K562 (cell line): Measurements from ENCODE around the gene LRGUK. TPM values are rescaled to one million over a fixed set of nuclear protein-coding genes. Genes with fewer than 3 reads are reported as not detected.
A peak's percentile ranks its signal among the peaks of the same experiment; 100 is the strongest.

ENCODE experiments used
- ATAC-seq: fragments of 200-7000 bp; cut with Tn5 transposase; 3 replicates; pipeline ENCODE4 v1.9.1; 2020; ENCODE audit warnings: moderate library complexity
- BruUV-seq: library from RNA; stranded (reverse); fragments of 400-500 nt; replicated peaks from 2 replicates; lab custom pipeline; 2021; lab: Mats Ljungman, UMichigan
- CTCF ChIA-PET: fragments of 300-600 bp; formaldehyde crosslinking; extraction: SDS; loops from one replicate; lab custom pipeline; 2021; ENCODE audit warnings: low intra/inter-chr PET ratio; lab: Yijun Ruan, JAX
- POLR2A ChIA-PET: fragments of 300-600, 350-650 bp; sonication (Branson Sonifier 250); formaldehyde crosslinking; extraction: SDS; loops from one replicate; lab custom pipeline; 2021; ENCODE audit warnings: antibody characterized with exemption, inconsistent platforms; lab: Yijun Ruan, JAX
- DNase-seq, 4 experiments: peaks; one replicate each; pipeline versions ENCODE4 v3.0.0 to v3.0.0-alpha.2; 2011 to 2018; ENCODE audit warnings: low spot score in 3 of 4, mixed read lengths in 3 of 4; ENCODE audit errors: extremely low read depth in 1 of 4
- FAIRE-seq: peaks from 2 replicates; lab custom pipeline; 2011; peaks lifted over from hg19 to GRCh38; lab: Jason Lieb, UNC
- H2AFZ ChIP-seq: 2 replicates; pipeline ENCODE4 v1.6.0; 2011; ENCODE audit warnings: low read depth, low read length, control low read depth, inconsistent platforms
- H3K27ac ChIP-seq: fragments of 200-600 bp; 3 replicates; pipeline ENCODE4 v1.8.0; 2011; ENCODE audit warnings: low read depth, mild to moderate bottlenecking, control low read depth, inconsistent platforms, low read length, moderate library complexity, mixed read lengths; ENCODE audit errors: extremely low read depth
- H3K27me3 ChIP-seq, 2 experiments: fragments of 300-600 bp in 1 of 2; 2 replicates in 1 of 2; 3 replicates in 1 of 2; pipeline versions ENCODE4 v1.6.0 to v1.8.0; 2011; ENCODE audit warnings: inconsistent platforms in 2 of 2, low read length in 2 of 2, mild to moderate bottlenecking in 1 of 2, mixed read lengths in 1 of 2, moderate library complexity in 1 of 2; ENCODE audit not compliant: control insufficient read depth in 2 of 2, insufficient read depth in 2 of 2
- H3K36me3 ChIP-seq: fragments of 300-600 bp; 3 replicates; pipeline ENCODE4 v1.8.0; 2011; ENCODE audit warnings: mild to moderate bottlenecking, low read length, inconsistent platforms; ENCODE audit not compliant: control insufficient read depth, insufficient read depth
- H3K4me1 ChIP-seq, 2 experiments: fragments of 200-600 bp in 1 of 2; replicated peaks in 1 of 2; 2 replicates in 1 of 2; 3 replicates in 1 of 2; pipeline versions ENCODE4 v1.5.1 to v1.8.0; 2011; ENCODE audit warnings: inconsistent platforms in 2 of 2, low read length in 2 of 2, mild to moderate bottlenecking in 1 of 2, mixed read lengths in 1 of 2, moderate library complexity in 1 of 2; ENCODE audit not compliant: control insufficient read depth in 2 of 2, insufficient read depth in 2 of 2
- H3K4me2 ChIP-seq: 2 replicates; pipeline ENCODE4 v1.6.1; 2011; ENCODE audit warnings: low read length, control low read depth, inconsistent platforms, mixed read lengths; ENCODE audit not compliant: insufficient read depth
- H3K4me3 ChIP-seq: fragments of 200-600 bp; sonication (generic), shearing (Covaris generic); 2 replicates; pipeline ENCODE4 v1.5.1; 2016; ENCODE audit warnings: control low read depth, inconsistent platforms
- H3K79me2 ChIP-seq: fragments of 200-600 bp; 3 replicates; pipeline ENCODE4 v1.8.0; 2011; ENCODE audit warnings: low read length, inconsistent platforms; ENCODE audit not compliant: control insufficient read depth, insufficient read depth
- H3K9ac ChIP-seq, 2 experiments: 2 replicates each; pipeline versions ENCODE4 v1.6.0 to v1.6.1; 2011; ENCODE audit warnings: low read depth in 2 of 2, low read length in 2 of 2, control low read depth in 1 of 2, inconsistent platforms in 1 of 2, mild to moderate bottlenecking in 1 of 2, mixed read lengths in 1 of 2; ENCODE audit not compliant: insufficient read depth in 1 of 2
- H3K9me1 ChIP-seq: one replicate; pipeline ENCODE4 v1.6.0; 2011; ENCODE audit warnings: inconsistent platforms, mild to moderate bottlenecking, low read length, moderate library complexity; ENCODE audit not compliant: control insufficient read depth, insufficient read depth
- H3K9me3 ChIP-seq: replicated peaks from 2 replicates; pipeline ENCODE4 v1.5.1; 2011; ENCODE audit warnings: low read depth, low read length, inconsistent platforms; ENCODE audit not compliant: control insufficient read depth, insufficient read depth
- H4K20me1 ChIP-seq: replicated peaks from 2 replicates; pipeline ENCODE4 v1.6.1; 2011; ENCODE audit warnings: low read length, inconsistent platforms, mixed read lengths; ENCODE audit not compliant: control insufficient read depth, insufficient read depth
- BRD9 ChIP-seq: fragments of 450-650 bp; IDR thresholded peaks from 2 replicates; pipeline ENCODE4 v1.6.1; 2018; ENCODE audit warnings: low read depth; ENCODE audit not compliant: partially characterized antibody
- CAMTA2 ChIP-seq: fragments of 250-450 bp; sonication (Bioruptor Pico); conservative IDR thresholded peaks from 2 replicates; pipeline ENCODE4 v1.5.1; 2022
- ETV1 ChIP-seq: fragments of 450-650 bp; conservative IDR thresholded peaks from 2 replicates; pipeline ENCODE4 v1.6.1; 2016; ENCODE audit warnings: missing genetic modification characterization, control low read depth, low read depth, missing compliant biosample characterization
- HIVEP1 ChIP-seq: fragments of 250-450 bp; sonication (Bioruptor Pico); IDR thresholded peaks from 2 replicates; pipeline ENCODE4 v1.4.0; 2020; ENCODE audit warnings: mild to moderate bottlenecking
- HOXB6 ChIP-seq: fragments of 250-450 bp; sonication (Bioruptor Pico); IDR thresholded peaks from 2 replicates; pipeline ENCODE4 v1.5.1; 2022; ENCODE audit warnings: mild to moderate bottlenecking, borderline replicate concordance
- POLR2AphosphoS2 ChIP-seq: IDR thresholded peaks from 2 replicates; pipeline ENCODE4 v1.6.1; 2012; ENCODE audit warnings: low read length, improper control_type of control experiment
- SIX5 ChIP-seq, 2 experiments: IDR thresholded peaks; 2 replicates each; pipeline ENCODE4 v1.6.1; 2011; ENCODE audit warnings: low read length in 2 of 2, borderline replicate concordance in 1 of 2, low read depth in 1 of 2, mild to moderate bottlenecking in 1 of 2, moderate library complexity in 1 of 2; ENCODE audit not compliant: insufficient read depth in 1 of 2
- SMAD1 ChIP-seq: fragments of 150-350 bp; IDR thresholded peaks from 2 replicates; pipeline ENCODE4 v1.6.1; 2014; ENCODE audit warnings: low read length, low read depth; ENCODE audit not compliant: partially characterized antibody
- STAT5A ChIP-seq: IDR thresholded peaks from 2 replicates; pipeline ENCODE4 v1.6.1; 2012; ENCODE audit warnings: low read length, inconsistent platforms, borderline replicate concordance
- STAT6 ChIP-seq: sonication (generic); formaldehyde crosslinking; IDR thresholded peaks from 2 replicates; pipeline ENCODE4 v1.8.1; 2023; ENCODE audit warnings: mild to moderate bottlenecking, missing genetic modification reagents
- THRAP3 ChIP-seq: fragments of 450-650 bp; IDR thresholded peaks from 2 replicates; pipeline ENCODE4 v1.6.1; 2016; ENCODE audit warnings: mild to moderate bottlenecking, inconsistent platforms, borderline replicate concordance
- YY1 ChIP-seq, 3 experiments: IDR thresholded peaks; 2 replicates each; pipeline ENCODE4 v1.6.1; 2011; ENCODE audit warnings: low read length in 2 of 3, mild to moderate bottlenecking in 2 of 3, moderate library complexity in 2 of 3, borderline replicate concordance in 1 of 3, control low read depth in 1 of 3, low read depth in 1 of 3; ENCODE audit not compliant: insufficient read depth in 3 of 3, insufficient replicate concordance in 2 of 3, control insufficient read depth in 1 of 3, insufficient read length in 1 of 3; ENCODE audit errors: extremely low read depth in 1 of 3
- ZNF277 ChIP-seq: fragments of 250-450 bp; sonication (Bioruptor Pico); IDR thresholded peaks from 2 replicates; pipeline ENCODE4 v1.8.0; 2022; ENCODE audit warnings: inconsistent platforms, mild to moderate bottlenecking, moderate library complexity, borderline replicate concordance
- ZNF644 ChIP-seq: fragments of 200-800 bp; sonication (Bioruptor generic); IDR thresholded peaks from 2 replicates; pipeline ENCODE4 v1.6.1; 2016; ENCODE audit warnings: low read depth, missing genetic modification characterization, missing compliant biosample characterization
- WGBS: fragments of 100-300 bp; shearing (Covaris generic); methylation state at CpG from one replicate; pipeline ENCODE4 v1.1.6; 2016; ENCODE audit warnings: low coverage, mixed read lengths; ENCODE audit not compliant: insufficient coverage; ENCODE audit errors: missing lambda C conversion rate; 5-methylcytosine and 5-hydroxymethylcytosine counted together
- in situ Hi-C: fragments of 300-500 bp; cut with MboI; formaldehyde crosslinking; loops from 4 replicates; pipeline ENCODE4 v1.15.0; 2018; ENCODE audit warnings: inconsistent platforms, mixed read lengths
- intact Hi-C: fragments of 100-400 bp; cut with micrococcal nuclease; formaldehyde crosslinking; loops from 2 replicates; pipeline ENCODE4 v1.14.2; 2022
- polyA plus RNA-seq, 8 experiments: library from polyadenylated mRNA; depleted of rRNA in 4 of 8; stranded (reverse) in 5 of 8; unstranded in 3 of 8; fragments of >200 nt; fragmentation: Nextera tagmentation in 2 of 8; fragmentation: Illumina TruSeq in 1 of 8; extraction: Ambion mirVana in 2 of 8; extraction: Trizol in 1 of 8; gene quantifications; 2 replicates each; pipeline versions ENCODE4 v1.2.1 to v1.2.3, GENCODE V29; 2011 to 2014; ENCODE audit warnings: inconsistent platforms in 1 of 8, missing spikeins in 1 of 8
- total RNA-seq, 7 experiments: library from RNA; depleted of rRNA in 6 of 7; stranded (reverse); fragments of >200 nt in 6 of 7; fragmentation: Illumina TruSeq in 2 of 7; extraction: Trizol in 2 of 7; gene quantifications; 2 replicates each; pipeline versions ENCODE4 v1.2.1 to v1.2.3, GENCODE V29; 2011 to 2021; ENCODE audit warnings: low replicate concordance in 1 of 7
- TF ChIP-seq, protein P1 (sequence below): fragments of 250-450 bp; sonication (Bioruptor Pico); IDR thresholded peaks from 2 replicates; pipeline ENCODE4 v1.4.0; 2020; ENCODE audit warnings: mild to moderate bottlenecking, moderate library complexity

LRGUK gene
- total and polyA plus RNA-seq, 9 of the 15 experiments (the other 6 are each of a cell fraction or from before 2014, with no cell fraction given) = 0.04 to 0.33 (median 0.18) TPM

- TF ChIP-seq, protein P1, sequence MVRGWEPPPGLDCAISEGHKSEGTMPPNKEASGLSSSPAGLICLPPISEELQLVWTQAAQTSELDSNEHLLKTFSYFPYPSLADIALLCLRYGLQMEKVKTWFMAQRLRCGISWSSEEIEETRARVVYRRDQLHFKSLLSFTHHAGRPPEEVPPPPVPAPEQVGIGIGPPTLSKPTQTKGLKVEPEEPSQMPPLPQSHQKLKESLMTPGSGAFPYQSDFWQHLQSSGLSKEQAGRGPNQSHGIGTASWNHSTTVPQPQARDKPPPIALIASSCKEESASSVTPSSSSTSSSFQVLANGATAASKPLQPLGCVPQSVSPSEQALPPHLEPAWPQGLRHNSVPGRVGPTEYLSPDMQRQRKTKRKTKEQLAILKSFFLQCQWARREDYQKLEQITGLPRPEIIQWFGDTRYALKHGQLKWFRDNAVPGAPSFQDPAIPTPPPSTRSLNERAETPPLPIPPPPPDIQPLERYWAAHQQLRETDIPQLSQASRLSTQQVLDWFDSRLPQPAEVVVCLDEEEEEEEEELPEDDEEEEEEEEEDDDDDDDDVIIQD (CRISPR knock-in tag) = no peak
- TF ChIP-seq ETV1 (tag) (no peak), CAMTA2 (CRISPR knock-in tag) (no peak), SIX5 (IDR thresholded peaks at IDR 0.05; ENCODE audit: borderline replicate concordance in 1 of 2, insufficient read depth in 1 of 2, low read depth in 1 of 2, low read length in 2 of 2) (no peak), SMAD1 (no peak)
- TF ChIP-seq, all 486 proteins: peak for 0
Observed at GRCh38 chr7:134248196-134248595, 121.1 kb downstream of the LRGUK start (continued).

DNA sequence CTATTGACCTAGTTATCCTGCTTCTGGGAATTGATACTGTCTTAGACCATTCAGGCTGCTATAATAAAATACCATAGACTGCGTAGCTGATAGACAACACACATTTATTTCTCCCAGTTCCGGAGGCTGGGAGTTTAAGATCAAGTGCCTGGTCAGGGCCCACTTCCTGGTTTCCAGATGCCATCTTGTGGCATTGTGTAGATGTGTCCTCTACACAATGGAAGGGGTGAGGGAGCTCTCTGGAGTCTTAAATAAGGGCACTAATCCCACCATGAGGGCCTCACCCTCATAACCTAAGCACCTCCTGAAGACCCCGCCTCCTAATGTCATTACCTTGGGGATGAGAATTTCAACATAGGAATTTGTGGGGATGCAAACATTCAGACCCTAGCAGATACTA, 127.2 kb downstream of the LRGUK start:
- FAIRE-seq = peak; percentile 65
- no peak overlapping the region for H3K27ac ChIP-seq
- H3K4me3 ChIP-seq = no peak overlapping the region
- BruUV-seq = no TSS peak
- no peaks in the 10 kb centered on the region for H3K4me1 ChIP-seq
- no peaks in the 10 kb centered on the region for H3K9me3 ChIP-seq
- ATAC-seq = peak; percentile 89
- no peak overlapping the region; the same call in 1 of the 2 replicates for H2AFZ ChIP-seq
- DNase-seq = peak in 3 of 4 experiments; percentile 26 to 82 (median 60)
- H3K9me1 ChIP-seq = no peaks in the 10 kb centered on the region
- 24% methylated on average over 3 of the region's 3 CpGs for WGBS
- no peaks in the 10 kb centered on the region for H4K20me1 ChIP-seq
- H3K36me3 ChIP-seq = no peaks in the 10 kb centered on the region
- no peak overlapping the region for H3K4me2 ChIP-seq
- no peaks in the 10 kb centered on the region for H3K79me2 ChIP-seq
- no peak overlapping the region for H3K9ac ChIP-seq
- peaks cover 6% of the 10 kb centered on the region in 2 experiments; a peak in 4 of 5 replicates for H3K27me3 ChIP-seq
- ChIA-PET POLR2A (no interaction called here), CTCF (no interaction called here)
- intact Hi-C loops (loop anchor here (1.0 to 10.0 kb wide), 6 partner anchors 74 to 380 kb away; no protein-coding TSS in a partner anchor), in situ Hi-C loops (no loop called here)
- TF ChIP-seq ZNF644 (tag) (no peak), HIVEP1 (CRISPR knock-in tag) (no peak), STAT5A (no peak), YY1 (IDR thresholded peaks at IDR 0.05; ENCODE audit: borderline replicate concordance in 1 of 3, control insufficient read depth in 1 of 3, extremely low read depth in 1 of 3, insufficient read depth in 3 of 3, insufficient read length in 1 of 3, insufficient replicate concordance in 2 of 3, low read depth in 1 of 3, low read length in 2 of 3) (no peak), ZNF277 (CRISPR knock-in tag) (no peak), THRAP3 (no peak), POLR2AphosphoS2 (no peak), BRD9 (no peak), HOXB6 (no peak), STAT6 (CRISPR knock-in tag) (no peak)
